SK-N-MC (cell line): Measurements from ENCODE around the gene TACSTD2.
"Not testable (repeated sequence)": the region's sequence is repeated elsewhere in the genome, so short reads cannot be mapped to it uniquely, and the experiment has no call there.

Experiments
- EZH2 ChIP-seq: fragments of 200-600 bp; sonication (generic); IDR thresholded peaks from one replicate; pipeline ENCODE4 v1.6.1; 2017; ENCODE audit warnings: antibody characterized with exemption
- FOXP2 ChIP-seq: optimal IDR thresholded peaks from 2 replicates; pipeline ENCODE3; 2011; ENCODE audit warnings: mild to moderate bottlenecking, moderate library complexity; ENCODE audit not compliant: insufficient read depth; ENCODE audit errors: extremely low read length, control extremely low read depth
- POLR2AphosphoS5 ChIP-seq: IDR thresholded peaks from 2 replicates; pipeline ENCODE4 v1.6.1; 2012; ENCODE audit warnings: mild to moderate bottlenecking, low read depth, low read length, borderline replicate concordance

GRCh38 chr1:58582143-58582542, 5.1 kb upstream of the TACSTD2 start:
- TF ChIP-seq POLR2AphosphoS5, EZH2, FOXP2: not testable (repeated sequence)
